GM19452 (cell line): ENCODE data around the gene DENND1B.

Experiments
- ATAC-seq: cut with Tn5 transposase; IDR thresholded peaks from one replicate; pipeline ENCODE4 v1.9.1; 2021; ENCODE audit not compliant: unreplicated experiment

Gene DENND1B

GRCh38 chr1:197686231-197686630, 89.0 kb downstream of the DENND1B start:
- no peak for ATAC-seq

DNA sequence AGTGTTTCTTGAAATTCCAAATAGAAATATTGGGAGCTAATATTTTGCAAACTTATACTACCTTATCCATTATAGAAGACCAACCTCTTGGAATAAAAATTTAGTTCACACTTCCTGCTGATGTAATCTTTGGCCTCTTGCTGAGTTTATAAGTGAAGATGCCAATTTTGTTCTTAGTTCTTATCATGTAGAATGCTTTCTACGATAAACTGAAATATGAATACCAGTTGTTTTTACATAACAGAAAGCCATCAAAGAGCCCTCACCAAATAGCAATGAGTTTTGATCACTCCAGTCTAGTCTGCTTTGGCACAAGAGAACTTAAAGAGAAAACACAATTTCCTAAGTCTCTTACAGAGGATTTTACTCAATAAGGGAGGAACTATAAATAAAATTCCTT, 89.5 kb downstream of the DENND1B start:
- ATAC-seq, result no peak

DNA sequence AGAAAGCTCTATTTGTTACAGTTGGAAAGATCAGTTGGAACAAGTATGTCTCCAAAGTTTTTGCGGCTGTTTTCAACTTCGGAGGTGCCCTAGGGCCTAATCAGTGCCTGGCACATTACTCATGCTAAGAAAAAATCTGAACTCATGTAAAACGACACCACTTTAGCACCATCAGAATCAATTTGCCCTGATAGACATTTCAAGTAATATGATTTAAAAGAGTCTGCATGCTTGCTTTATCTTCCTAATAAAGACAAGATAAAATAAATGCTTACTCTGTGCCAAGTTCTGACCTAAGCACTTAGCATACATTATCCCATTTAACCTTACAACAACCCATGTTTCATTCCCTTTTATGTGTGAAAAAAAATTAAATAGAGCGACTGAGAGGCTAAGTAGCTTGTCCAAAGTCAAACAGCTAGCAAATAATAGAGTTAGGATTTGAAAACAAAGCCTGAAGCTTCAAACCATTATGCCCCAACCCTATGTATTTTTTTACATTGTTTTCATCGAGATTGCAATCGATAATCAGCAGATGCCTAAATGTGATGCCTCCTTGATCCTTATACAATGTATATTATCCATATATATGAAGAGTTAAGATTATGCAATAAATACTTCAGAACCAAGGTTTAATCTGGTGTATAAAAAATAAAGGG, 91.3 kb downstream of the DENND1B start:
- no peak for ATAC-seq

- ATAC-seq, result no peak
Observed at GRCh38 chr1:197683280-197683679, 92.0 kb downstream of the DENND1B start.

DNA sequence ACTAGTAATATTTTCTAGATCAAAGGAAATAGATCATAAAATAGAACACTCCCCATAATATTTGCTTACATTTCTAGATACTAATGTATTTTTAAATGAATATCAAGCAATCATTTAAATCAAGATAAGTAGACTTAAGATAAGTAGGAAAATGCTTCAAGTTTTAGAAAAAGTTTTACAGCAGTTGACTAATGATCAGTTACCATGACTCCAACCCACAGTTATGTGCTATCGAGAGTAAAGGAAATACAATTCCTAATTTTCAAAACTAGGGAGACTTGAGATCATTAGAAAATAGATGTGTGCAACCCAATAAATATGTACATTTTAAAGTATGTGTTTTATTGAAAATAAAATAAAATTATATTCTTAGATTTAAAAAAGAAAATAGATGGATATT, 95.0 kb downstream of the DENND1B start:
- ATAC-seq, result no peak

- no peak for ATAC-seq
Observed at GRCh38 chr1:197677752-197678295, 97.5 kb downstream of the DENND1B start.

DNA sequence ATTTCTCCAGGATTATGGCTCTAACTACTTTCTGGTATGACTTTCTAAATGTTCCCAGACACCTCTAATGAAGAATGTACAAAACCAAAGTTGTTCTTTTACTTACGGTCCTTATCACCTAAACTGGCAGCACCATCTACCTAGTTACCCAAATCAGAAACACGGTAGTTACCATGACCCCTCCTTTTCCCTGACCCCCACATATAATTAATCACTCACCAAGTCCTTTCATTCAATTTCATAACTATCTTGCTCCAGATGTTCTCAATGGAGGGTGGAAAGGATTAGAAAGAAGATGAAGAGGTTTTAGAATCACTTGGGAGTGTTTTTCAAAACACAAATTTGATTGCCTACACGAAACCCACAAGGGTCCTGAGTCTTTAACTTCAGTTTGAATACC, 98.0 kb downstream of the DENND1B start:
- no peak for ATAC-seq

DNA sequence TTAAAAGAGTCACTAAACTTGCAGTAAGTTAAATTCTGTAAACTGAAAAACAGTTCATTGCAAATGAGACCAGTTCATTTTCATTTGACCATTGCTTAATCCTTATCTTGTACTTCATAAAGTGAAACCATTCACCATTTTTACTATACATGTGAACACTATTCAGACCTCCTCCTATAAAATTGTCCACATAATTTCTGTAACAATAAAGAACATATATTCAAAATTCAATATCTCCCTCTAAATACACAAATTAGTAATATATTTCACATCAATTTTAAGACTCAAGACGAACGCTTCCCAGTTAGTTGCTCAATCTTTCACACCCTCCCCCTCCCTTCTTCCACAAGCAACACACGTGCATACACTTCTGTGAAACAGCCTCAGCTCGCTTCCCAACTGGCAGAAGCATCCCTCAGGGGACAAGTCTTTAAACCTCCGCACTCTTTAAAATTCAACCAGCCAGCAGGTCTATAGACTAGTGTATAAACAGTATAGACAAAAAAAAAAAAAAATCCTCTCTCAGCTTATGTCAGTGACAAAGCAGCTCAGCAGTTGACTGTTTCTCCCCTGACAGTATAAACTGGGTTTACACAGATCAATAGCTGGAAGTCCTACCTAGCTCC, 99.6 kb downstream of the DENND1B start:
- ATAC-seq, result no peak

- ATAC-seq, result no peak
Observed at GRCh38 chr1:197674286-197674685, 101.0 kb downstream of the DENND1B start.

GRCh38 chr1:197673292-197673691, 102.0 kb downstream of the DENND1B start:
- ATAC-seq, result no peak

GRCh38 chr1:197672347-197672746, 102.9 kb downstream of the DENND1B start:
- no peak for ATAC-seq

DNA sequence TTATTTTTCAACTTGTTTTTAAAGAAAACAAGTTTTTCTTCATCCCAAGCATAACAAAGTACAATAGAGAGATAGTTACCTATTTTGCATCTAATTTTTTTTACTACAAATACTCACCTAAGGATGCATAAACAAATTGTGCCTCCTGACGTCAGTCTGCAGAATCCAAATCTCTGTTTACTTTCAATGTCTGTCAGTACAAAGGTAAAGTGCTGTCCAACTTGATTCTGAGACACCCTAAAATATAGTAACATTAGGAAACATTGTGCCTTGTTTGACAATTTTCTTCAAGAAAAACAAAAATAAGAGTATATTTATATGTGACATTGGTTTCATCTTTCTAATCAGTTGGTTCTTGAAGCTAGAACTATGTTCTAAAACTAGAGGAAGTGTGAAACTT, 103.4 kb downstream of the DENND1B start:
- ATAC-seq, result no peak

GRCh38 chr1:197671140-197671539, 104.1 kb downstream of the DENND1B start:
- no peak for ATAC-seq

DNA sequence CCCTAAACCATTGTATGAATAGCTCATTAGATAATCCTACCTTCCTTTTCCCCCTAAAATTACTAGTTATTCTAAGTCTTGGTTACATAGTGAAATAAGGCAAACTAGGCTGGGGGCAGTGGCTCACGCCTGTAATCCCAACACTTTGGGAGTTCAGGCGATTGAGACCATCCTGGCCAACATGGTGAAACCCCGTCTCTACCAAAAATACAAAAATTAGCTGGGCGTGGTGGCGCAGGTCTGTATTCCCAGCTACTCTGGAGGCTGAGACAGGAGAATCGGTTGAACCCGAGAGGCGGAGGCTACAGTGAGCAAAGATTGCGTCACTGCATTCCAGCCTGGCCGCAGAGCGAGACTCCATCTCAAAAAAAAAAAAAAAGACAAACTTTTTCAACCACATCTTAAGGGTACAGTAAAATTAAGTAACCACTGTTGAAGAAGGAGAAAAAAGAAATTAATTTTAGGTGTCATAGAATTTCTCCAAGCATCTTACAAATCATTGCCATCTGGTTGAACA, 108.5 kb downstream of the DENND1B start:
- no peak for ATAC-seq

DNA sequence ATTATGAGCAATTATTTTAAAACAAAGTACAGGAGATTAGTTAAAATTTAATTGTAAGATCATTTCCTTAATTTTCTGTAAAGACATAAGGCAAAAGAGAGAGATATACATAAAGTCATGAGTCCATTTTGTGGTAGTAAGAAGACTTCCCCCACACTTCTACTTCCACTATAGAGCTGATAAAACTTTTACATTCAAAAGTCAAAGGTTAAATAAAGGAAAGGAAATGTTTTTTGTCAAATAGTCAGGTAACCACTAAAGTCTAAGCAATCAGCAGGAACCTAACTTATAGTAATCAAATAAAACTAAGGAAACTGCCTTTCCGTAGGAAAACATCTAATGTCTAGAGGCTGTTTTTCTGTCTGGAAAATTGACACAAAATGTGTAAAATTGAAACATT, 110.9 kb downstream of the DENND1B start:
- ATAC-seq, result no peak

DNA sequence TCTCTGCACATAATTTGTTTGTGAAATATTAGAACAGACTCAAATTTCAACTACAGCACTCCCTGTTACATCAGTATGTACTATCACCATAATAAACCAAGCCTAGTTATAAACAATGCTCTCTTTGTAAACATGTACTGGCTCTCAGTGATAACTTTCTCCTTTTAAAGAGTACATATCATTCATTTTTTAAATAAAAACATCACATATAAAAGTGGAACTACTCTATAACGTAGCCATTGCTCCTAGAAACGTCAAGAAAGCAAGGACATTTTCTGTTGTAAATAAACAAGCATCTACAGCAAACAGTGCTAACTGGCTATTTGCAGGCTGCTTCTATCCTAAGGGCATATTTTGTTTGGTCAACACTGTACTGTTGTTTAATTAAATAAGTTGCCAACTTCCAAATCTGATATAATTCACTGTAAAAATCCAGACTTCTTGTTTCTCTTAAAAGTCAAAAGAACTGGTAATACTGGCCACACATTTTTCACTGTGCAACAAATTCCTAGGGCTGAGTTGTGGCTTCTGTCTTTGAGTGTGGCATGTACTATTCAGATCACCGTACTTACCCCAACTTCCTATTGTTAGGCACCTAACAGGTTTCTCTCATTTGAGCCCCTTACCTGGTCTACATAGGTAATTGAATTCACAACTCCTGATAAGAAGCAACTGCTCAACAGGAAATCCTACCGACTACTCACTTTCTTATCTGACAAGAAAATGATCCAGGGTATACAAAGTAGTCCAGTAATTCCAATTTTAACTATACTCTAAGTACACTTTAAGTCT, 111.9 kb downstream of the DENND1B start:
- ATAC-seq, result no peak

DNA sequence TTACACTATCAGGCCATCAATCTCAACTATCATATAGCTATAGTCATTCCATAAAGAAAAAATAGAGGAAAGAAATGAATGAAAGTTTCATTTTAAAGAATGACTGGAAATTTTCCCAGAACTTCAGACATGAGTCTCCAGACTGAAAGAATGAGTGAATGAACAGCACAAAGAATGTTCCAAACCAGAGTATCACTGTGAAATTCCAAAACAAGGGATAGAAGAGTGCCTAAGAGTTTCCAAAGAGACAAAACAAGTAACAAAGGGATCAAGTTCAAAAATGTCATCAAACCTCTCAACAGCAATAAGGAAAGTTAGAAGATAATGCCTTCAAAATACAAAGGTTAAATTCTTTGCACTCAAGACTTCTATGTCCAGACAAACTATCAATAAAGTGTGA, 114.9 kb downstream of the DENND1B start:
- ATAC-seq, result no peak

DNA sequence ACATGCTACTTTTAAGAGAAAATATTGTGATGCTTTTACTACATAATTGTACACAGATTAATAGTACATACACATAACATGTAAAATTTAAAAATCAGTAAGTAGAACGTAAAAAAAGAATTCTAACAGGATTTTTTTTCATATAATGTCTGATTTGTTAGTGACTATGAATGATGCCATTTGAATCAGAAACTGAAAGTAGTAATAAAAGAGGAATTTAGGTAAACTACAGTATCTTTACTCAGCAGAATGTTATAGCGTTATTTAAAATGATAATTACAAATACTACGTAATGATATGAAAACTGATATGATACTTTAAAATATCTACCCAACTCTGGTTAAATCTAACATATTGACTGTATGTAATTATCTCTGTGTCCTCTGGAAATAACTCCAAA, 116.1 kb downstream of the DENND1B start:
- ATAC-seq, result no peak

GRCh38 chr1:197649188-197649587, 126.1 kb downstream of the DENND1B start:
- ATAC-seq, result no peak

GRCh38 chr1:197638316-197638715, 137.0 kb downstream of the DENND1B start:
- ATAC-seq, result no peak

DNA sequence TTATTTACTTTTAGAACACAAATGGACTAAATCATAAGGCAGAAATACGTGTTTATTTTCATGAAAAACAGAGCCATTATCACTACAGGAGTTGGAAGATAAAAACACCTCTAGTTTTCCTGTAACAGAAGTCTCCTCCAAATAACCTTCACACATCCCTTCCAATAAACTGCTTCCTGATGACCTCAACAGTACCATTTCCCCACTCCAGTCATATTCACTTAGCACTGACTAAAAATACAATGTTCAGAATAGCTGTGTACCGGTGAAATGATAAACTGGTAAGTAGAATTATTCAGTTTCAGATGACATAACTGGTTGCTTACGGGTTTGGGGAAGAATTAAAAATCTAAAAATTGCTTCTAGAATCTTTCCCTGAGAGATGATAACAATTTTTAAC, 137.9 kb downstream of the DENND1B start:
- no peak for ATAC-seq
